Measurements from ENCODE around the gene GIPC1. TPM values are rescaled to one million over a fixed set of nuclear protein-coding genes. Genes with fewer than 3 reads are reported as not detected.
A peak's percentile ranks its signal among the peaks of the same experiment; 100 is the strongest.

The GIPC1 gene
- total and polyA plus RNA-seq, 2 of the 4 experiments (the other 2 are of a cell fraction), result 74.2 to 133 TPM

DNA sequence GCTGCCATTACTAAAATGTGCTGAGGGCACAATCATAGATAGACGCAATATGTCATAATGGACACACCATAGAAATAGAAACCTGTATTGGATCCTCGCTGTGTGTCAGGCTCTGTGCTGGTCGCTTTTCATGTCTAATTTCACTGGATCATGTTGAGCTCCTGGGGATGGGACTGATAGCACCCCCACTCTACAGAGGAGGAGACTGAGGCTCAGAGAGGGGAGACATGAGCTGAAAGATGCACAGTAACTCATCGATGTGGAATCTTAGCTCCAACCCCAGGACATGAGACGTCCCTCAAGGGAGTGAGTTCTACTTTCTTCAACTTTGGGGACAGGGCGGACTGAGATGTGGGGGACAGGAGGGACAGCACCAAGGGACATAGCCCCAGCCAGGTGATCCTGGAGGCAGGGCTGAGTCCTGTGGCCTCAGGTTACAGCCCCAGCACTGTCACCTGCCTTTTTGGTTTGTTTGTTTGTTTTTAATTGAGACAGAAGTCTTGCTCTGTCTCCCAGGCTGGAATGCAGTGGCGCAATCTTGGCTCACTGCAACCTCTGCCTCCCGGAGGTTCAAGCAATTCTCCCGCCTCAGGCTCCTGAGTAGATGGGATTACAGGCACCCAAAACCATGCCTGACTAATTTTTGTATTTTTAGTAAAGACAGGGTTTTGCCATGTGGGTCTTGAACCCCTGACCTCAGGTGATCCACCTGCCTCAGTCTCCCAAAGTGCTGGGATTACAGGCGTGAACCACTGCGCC lies 6.6 kb upstream of the GIPC1 start:
- Histone ChIP-seq H3K9me1 (ENCODE audit: insufficient read depth, low read length) (peaks cover 6% of the 10 kb centered on the region; the same call in 1 of the 2 replicates), H3K4me3 (ENCODE audit: insufficient read depth, low read depth, low read length) (no peak overlapping the region), H3K9ac (ENCODE audit: low read depth, low read length) (no peak overlapping the region), H4K8ac (ENCODE audit: low read depth in 2 of 2, low read length in 2 of 2) (no peak overlapping the region), H2AFZ (replicated peaks; ENCODE audit: low read length, poor library complexity) (peak overlapping the region; percentile 27), H2BK5ac (ENCODE audit: low read depth, low read length, poor library complexity, severe bottlenecking) (no peak overlapping the region), H2BK120ac (ENCODE audit: low read depth, low read length) (no peak overlapping the region), H3K18ac (ENCODE audit: low read depth, low read length) (no peak overlapping the region), H3K27me3 (ENCODE audit: control insufficient read depth, insufficient read depth, low read length) (no peaks in the 10 kb centered on the region), H3K14ac (replicated peaks; ENCODE audit: low read depth, low read length) (no peak overlapping the region; the same call in 1 of the 2 replicates), H2BK20ac (ENCODE audit: low read depth, low read length) (0 out of 2 replicates have a peak overlapping the region, but pooled peaks have one; percentile 14), H2BK15ac (ENCODE audit: low read depth, low read length) (0 out of 3 replicates have a peak overlapping the region, but pooled peaks have one; percentile 20), H3K56ac (ENCODE audit: extremely low read depth, insufficient read depth, low read length) (no peak overlapping the region), H3K36me3 (ENCODE audit: control insufficient read depth, insufficient read depth, low read length) (no peaks in the 10 kb centered on the region), H3K23ac (ENCODE audit: low read depth, low read length) (no peak overlapping the region), H4K91ac (ENCODE audit: insufficient read depth, low read depth, low read length) (no peak overlapping the region), H3K4me2 (ENCODE audit: low read depth, low read length) (no peak overlapping the region), H3K27ac (ENCODE audit: insufficient read depth, low read length) (no peak overlapping the region), H3K79me1 (ENCODE audit: low read depth in 1 of 2, low read length in 2 of 2) (peaks cover 0 to 6% of the 10 kb centered on the region in 2 experiments; a peak in 1 of 4 replicates), H4K20me1 (ENCODE audit: insufficient read depth, low read length) (no peaks in the 10 kb centered on the region), H3K4ac (ENCODE audit: low read depth, low read length) (no peak overlapping the region), H4K5ac (ENCODE audit: low read depth, low read length) (no peak overlapping the region), H2AK5ac (ENCODE audit: low read depth, low read length) (peak overlapping the region; percentile 59; the same call in 1 of the 2 replicates), H3K4me1 (ENCODE audit: control insufficient read depth, insufficient read depth, low read length) (peaks cover 10% of the 10 kb centered on the region), H2AK9ac (replicated peaks; ENCODE audit: low read depth, low read length, poor library complexity) (peak overlapping the region; percentile 15), H3K9me3 (ENCODE audit: control insufficient read depth, insufficient read depth, low read length) (no peaks in the 10 kb centered on the region)
- 60% methylated on average over 1 of the region's 11 CpGs; no CpG with 5 or more reads in 1 of the 2 experiments for WGBS, 2 experiments (ENCODE audit: extremely low coverage in 2 of 2, insufficient read length in 1 of 2)
- TF ChIP-seq CTCF (conservative IDR thresholded peaks at IDR 0.05; ENCODE audit: low read depth, low read length) (no peak), POLR2A (IDR thresholded peaks at IDR 0.05; ENCODE audit: low read depth, low read length) (no peak), CEBPB (IDR thresholded peaks at IDR 0.05; ENCODE audit: low read depth, low read length) (peak; percentile 87)
- TF ChIP-seq, protein P1, sequence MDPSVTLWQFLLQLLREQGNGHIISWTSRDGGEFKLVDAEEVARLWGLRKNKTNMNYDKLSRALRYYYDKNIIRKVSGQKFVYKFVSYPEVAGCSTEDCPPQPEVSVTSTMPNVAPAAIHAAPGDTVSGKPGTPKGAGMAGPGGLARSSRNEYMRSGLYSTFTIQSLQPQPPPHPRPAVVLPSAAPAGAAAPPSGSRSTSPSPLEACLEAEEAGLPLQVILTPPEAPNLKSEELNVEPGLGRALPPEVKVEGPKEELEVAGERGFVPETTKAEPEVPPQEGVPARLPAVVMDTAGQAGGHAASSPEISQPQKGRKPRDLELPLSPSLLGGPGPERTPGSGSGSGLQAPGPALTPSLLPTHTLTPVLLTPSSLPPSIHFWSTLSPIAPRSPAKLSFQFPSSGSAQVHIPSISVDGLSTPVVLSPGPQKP (IDR thresholded peaks at IDR 0.05; ENCODE audit: borderline replicate concordance, low read depth, low read length), result no peak
- CTCF ChIA-PET, result interaction anchor here (1.3 kb wide), 1 partner anchor 71 kb away, joined by 3 read pairs; no protein-coding TSS in a partner anchor
- dilution Hi-C loops (cut with HindIII; ENCODE audit: low sequenced_read_pairs, unreplicated experiment) (no loop called here), in situ Hi-C loops (cut with MboI; ENCODE audit: low sequenced_read_pairs) (no loop called here), intact Hi-C loops (cut with micrococcal nuclease) (no loop called here)
- no peak for DNase-seq
- no TSS peak for BruUV-seq (replicated peaks)
- no peak; the same call in 1 of the 2 replicates for ATAC-seq (ENCODE audit: low read depth)
- POLR2A ChIA-PET (ENCODE audit: unreplicated experiment), result interaction anchor here (0.6 kb wide), 1 partner anchor 13 kb away, joined by 3 read pairs; no protein-coding TSS in a partner anchor
